ENCODE data around the gene PPP1R12A.

The PPP1R12A gene

DNA sequence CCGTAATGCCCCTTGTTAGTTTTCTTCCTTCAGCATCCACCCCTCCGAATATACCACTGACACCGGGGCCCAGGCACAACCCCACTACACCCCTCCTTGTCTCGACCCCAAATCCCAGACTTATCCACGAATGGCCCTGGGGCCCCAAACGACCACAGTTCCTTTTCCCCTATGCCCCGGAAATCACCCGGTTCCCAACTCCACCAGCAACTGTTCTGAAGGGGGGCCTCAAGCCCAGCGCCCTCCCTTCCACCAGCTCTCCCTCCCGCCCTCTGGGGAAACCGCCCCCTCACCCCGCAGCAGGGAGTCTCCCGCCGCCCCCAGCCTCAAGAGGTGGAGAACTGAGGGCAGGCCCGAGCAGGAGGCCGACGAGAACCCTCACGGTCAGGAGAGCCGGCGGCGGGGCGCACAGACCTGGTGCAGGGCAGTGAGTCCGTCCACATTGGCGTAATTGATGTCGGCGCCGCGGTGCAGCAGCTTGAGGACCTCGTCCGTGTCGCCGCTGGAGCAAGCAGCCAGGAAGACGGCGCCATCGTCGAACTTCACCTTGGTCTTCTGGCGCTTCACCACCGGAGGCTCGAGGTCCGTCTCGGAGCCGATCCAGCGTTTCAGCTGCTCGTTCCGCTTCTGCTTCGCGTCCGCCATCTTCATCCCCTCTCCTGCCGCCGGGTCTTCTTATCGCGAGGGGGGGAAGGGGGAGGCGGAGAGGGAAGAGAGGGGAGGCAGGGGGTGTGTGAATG, 446 bp downstream of the PPP1R12A start:
- DNase-seq: peak; percentile 41

DNA sequence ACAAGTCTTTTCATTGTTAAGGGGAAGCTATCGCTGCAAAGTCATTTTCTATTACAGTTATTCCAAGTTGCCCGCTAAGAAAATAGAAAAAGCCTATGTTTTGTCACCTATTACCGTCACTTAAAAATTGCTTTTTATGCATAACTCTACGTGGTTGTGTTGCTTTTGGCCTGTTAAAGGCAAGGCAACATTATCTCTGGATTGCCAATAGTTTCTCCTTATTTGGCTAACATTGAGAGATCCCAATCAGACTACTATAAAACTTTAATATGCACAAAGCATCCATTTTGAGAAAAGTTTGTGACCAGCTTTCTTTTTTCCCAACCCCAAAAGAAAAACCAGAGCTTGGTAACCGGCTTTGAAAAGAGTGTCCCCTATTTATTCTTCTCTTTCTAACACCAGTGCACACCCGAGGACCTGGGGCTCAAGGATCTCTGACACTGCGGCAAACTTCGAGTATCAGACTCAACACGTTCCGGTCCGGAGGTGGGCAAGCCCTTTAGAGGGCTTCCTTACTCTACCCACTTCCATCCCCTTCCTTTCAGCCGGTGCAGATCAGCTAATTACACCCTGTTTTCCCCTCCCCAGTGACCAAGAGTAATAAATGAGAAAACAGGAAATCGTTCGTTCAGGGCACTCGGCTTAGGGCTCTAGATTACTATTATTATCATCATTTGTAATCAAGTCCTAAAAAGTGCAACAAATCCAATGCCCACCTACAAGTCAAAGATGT, 1.2 kb downstream of the PPP1R12A start:
- DNase-seq: no peak

DNA sequence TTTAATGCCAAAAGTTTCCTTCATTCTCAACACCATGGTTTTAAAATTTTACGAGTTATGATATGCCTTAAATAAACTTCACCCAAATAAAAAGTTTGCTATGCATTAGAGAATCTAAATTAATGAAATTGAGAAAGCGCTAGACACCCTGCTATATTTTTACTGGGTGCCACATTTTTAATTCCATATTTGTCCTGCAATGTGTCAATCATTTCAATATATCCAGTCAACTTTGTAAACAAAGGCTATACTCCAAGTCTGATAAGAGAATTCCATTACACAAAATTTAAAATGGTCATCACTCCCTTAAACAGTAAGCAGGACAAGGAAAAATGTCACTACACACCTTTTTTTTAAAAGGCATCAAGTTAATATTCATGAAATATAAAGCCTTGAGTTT, 1.9 kb downstream of the PPP1R12A start:
- no peak for DNase-seq

DNA sequence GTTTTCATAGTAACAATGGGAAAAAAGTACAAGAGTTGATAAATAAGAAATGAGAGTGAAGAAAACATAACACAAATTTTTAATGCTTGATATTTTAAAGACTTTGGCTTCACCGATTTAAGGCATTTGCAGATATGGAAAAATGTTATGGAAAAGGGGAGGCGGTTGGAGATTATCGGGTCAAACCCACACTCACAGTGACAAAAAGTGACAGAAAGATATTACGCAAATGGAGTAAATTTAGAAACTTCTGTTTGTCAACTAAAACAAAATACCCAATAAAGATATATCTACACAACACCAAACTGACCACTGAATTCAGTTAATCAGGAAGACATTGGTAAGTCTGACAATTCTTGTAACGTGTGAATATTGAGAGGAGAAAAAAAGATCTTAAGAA, 2.5 kb downstream of the PPP1R12A start:
- no peak for DNase-seq

DNA sequence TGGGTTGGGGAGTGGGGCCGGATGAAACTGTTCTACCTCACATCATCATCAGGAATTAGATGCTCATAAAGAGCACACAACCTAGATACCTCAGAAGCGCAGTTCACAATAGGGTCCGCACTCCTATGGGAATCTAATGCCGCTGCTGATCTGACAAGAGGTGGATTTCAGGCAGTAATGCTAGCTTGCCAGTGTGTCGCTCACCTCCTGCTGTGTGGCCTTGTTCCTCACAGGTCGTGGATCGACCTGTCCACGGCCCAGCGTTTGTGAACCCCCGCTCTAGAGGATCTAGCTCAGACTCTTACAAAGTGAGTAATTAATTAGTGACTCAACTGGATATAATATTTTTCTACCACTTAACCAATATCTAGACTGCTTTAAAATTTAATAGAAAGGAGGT, 5.8 kb downstream of the PPP1R12A start:
- DNase-seq: no peak

DNA sequence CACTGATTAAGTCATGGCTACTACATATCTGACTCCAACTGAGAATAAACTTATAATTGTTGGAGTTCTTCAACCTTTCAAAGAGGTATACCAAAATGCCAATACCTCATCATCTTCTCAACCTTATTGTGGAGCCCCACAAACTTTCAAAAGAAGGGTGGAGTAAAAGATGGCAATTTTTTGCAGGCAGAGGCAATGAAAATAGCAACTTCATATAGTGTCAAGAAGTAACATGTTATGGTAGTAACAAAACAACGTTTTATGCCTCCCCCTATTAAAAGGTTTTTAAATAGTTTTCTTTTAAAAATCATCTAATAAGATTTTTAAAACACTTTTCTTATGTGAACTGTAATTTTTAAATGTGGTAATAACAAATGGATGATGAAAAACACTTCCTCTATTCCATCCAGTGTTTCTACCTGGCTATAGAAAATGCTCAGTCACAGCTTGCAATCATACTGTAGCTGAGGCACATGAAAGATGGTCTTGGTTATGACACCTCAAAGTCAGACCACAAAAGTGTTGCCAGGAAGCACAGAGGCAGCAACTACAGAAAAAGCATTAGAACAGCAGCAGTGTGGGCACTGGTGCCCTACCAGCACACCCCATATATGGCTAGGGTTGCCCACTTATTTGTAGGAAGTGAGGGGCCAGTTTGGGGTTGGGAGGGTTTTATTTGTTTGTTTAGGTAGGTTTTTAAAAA, 7.0 kb downstream of the PPP1R12A start:
- DNase-seq: no peak

DNA sequence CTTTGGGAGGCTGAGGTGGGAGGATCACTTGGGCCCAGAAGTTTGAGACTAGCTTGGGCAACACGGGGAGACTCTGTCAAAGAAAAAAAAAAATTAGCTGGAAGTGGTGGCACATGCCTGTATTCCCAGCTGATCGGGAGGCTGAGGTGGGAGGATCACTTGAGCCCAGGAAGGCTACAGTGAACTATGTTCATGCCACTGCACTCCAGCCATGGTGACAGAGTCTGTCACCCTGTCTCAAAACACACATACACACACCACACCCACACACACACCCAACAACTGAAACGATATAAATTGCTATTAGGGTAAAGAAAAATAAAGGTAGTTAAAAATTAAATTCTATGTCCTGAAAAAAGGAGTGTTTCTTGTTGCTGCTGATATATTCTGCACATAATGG, 7.9 kb downstream of the PPP1R12A start:
- no peak for DNase-seq

DNA sequence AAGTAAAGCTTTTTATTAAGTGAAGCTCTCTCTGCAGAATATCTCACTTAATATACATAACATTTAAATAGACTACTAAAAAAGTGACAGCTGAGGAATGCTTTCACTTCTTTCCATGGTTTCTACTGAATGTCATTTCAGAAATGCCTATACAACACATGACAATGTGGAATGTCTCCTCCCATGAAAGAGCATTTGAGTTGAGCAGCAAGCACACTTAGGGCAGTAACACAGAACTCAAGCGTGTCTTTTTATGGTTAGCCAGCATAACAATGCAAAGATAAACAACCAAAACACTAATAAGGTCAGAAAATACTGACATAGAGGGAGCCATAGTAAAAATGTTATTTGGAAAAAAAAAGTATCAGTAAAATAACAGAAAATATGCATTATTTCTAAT, 9.4 kb downstream of the PPP1R12A start:
- DNase-seq: no peak

DNA sequence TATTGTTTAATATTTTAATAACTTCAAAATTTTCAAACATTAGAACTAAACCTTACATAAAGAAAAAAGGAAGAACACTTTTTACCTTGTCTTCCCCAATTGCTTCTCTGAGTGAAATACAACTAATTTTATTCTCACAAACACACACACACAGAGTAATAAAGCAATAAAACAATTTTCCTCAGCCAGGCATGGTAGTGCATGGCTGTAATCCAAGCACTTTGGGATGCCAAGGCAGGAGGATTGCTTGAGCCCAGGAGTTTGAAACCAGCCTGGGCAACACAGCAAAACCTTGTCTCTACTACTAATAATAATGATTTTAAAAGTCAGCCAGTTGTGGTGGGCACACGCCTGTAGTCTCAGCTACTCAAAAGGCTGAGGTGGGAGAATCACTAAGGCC, 13.1 kb downstream of the PPP1R12A start:
- DNase-seq: no peak

DNA sequence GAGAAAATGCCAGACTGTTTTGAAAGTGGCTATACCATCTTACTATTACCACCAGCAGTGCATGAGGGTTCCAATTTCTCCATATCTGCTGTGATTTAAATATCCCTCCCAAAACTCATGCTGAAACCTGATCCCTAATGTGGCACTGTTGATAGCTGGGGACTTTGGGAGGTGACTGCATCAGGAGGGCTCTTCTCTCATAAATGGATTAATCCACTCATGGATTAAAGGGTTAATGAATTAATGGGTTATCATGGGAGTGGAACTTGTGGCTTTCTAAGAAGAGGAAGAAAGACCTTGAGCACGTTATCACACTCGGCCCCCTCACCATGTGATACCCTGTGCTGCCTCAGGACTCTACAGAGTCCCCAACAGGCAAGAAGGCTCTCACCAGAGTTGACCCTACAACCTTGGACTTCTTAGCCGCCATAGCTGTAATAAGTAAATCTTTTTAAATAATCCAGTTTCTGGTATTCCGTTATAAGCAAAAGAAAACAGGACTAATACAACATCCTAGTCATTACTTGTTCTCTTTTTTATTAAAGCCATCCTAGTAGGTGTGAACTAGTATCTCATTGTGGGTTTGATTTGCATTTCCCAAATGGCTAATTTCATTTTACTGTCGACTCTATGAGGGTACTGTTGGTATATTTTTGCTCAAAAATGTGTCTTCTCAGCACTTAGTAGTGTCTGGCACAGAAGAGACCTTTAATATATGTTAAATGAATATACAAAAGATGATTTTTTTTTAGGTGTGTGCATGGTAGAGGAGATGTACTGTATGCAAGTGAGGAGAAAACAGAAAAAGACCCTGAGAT, 14.3 kb downstream of the PPP1R12A start:
- no peak for DNase-seq

DNA sequence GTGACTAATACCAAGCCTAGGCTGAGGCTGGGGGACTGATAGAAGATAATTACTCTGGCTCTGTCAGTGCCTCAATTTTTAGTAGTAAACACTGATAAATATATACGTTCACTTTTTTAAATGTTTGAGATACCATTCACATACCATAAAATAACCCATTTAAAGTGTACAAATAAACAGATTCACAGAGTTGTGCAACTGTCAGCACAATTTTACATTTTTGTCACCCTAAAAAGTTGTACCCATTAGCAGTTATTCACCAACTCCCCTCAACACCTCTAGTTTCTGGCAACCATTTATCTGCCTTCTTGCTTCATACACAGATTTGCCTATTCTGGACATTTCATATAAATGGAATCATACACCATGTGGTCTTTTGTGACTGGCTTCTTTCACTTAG, 15.1 kb downstream of the PPP1R12A start:
- DNase-seq: no peak

DNA sequence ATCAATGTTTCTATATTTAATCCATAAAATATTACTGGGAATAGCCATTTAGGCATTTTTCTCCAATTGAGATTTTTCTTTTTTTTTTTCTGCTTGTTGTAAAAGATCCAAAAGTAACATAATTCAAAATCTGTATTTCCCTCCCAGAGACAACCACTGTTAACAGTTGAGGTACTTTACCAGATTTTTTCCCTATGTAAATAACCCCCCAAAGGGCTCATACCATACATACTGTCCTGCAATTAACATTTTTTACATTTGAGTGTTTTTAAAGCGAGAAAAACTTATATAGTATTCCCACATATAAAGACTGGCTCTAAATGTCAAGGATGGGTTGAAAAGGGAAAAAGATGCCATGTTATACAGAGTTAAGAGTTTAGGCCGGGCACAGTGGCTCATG, 18.1 kb downstream of the PPP1R12A start:
- no peak for DNase-seq

DNA sequence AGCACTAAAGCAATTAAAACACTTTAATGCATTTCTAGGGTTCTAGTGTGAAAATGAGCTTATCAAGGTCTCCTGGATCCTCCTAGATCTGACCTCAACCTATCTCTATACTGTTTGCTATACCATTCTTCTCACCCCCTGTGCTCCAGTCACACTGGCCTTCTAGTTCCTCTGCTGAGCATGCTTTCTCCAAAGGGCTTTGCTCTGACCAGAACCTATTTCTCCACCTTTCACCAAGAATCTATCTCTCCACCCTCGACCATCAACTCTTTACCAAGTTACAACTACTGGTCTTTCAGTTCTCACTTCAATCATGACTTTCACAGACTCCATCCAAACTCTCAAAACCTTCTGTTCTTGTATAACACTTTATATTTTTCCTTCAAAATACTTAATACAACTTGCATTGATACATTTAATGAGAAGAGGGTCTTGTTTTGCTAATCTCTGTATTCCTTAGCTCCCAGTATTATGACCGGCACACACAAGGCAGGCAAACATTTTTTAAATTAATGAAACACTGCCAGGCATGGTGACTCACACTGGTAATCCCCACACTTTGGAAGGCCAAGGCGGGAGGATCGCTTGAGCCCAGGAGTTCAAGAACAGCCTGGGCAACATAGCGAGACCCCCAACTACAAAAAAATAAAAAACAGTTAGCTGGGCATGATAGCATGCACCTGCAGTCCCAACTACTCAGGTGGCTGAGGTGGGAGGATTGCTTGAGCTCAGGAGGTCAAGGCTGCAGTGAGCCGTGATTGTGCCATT, 22.8 kb downstream of the PPP1R12A start:
- no peak for DNase-seq

DNA sequence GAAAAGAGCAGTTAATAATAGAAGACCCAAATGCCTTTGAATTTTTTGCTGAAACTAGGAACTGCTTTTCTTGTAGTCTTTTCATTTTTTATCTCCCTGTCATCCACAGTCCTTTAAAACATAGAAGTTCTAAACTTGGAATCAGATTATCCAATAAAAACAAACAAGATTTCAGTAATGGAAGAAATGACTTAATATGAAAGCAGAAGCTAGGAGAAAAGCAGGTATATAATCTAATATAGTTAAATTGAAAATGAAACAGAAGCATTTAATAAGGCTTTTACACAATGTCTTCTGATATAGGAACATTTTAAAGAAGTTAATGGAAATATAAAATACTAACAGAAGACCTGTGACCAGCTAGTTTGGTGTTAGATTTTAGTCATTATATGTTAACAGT, 26.5 kb downstream of the PPP1R12A start:
- no peak for DNase-seq

DNA sequence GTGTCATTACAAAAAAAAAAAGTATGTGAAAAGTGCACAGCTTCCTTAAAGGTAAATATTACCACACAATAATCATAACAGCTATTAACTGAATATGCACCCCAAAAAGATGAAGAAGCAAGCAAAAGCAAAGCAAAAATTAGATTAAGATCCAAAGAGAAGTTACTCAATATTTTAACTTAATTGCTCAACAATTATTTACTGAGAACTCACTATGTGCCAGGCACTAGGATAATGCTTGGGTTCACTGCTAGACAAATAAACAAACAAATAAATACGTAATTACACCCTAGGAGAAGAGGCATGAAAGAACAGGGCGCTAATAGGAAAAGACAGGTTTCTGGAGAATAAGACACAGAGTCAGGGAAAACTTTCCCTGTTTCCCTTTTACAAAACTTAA, 33.4 kb downstream of the PPP1R12A start:
- DNase-seq: no peak

DNA sequence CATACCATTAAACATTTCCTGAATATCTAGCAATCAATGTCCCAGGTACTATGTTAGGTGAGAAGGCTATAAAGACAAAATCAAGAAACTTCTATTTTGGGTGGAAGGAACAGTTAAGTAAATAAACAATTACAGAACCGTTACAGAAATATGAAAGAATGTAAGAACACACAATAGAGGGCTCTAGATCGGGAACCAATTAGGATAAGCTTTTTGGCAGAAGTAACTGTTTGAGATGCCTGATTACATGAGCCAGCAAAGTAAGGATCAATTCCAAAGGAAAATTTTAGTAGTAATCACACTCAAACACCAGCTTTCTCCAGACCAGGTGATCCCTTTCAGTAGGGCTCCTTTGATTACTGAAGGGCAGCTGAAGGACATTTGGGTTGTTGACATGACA, 33.9 kb downstream of the PPP1R12A start:
- no peak for DNase-seq

DNA sequence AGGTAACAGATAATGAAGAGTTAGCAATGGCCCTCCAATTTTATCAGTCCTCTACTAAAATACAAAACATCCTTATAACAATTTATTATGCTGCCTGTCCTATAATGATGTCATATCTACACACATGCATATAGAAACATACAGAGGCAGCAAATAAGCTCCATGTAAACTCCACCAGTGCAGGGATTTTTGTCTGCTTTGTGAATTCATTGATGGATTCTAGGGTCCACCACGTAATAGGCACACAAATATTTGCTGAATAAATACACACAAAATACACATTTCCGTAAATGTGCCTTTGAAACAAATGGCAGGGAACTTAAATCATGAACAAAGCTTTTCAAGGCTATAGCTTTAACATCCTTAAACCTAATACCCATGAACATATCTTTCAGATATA, 34.7 kb downstream of the PPP1R12A start:
- no peak for DNase-seq

DNA sequence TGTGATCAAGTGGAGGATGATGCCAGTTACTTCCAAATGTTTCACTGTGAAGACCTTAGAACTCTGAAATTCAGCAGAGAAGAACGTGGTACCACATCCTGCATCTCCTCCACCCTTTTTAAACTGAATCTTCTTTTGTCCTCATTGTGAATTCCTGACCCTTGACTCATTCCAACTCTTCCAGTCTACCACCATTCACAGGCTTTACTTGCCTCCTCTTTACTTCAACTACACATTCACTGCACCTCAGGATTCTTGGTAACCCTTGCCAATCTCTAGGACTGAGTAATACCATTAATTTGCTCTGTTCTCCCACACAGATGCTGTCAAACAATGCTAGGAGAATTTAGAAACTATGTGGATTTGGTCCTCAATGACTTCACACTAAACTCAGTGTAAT, 37.3 kb downstream of the PPP1R12A start:
- no peak for DNase-seq

DNA sequence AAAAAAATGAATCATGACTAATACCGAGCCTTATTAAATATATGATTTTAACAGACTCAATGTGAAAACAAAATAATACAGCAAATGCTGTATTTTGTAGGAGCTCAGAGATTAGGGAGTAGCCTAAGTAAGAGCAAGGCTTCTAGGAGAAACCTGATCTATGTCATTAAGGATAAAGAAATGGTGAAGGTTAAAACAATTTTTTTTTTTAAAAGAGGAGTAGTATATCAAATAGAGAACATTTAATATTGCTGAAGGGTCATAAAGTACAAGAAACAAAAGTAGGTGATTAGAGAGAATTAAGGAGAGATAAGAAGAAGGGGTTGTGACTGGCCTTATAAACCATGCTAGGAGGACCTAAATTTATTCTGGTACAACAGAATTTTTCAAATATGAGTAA, 39.1 kb downstream of the PPP1R12A start:
- no peak for DNase-seq

DNA sequence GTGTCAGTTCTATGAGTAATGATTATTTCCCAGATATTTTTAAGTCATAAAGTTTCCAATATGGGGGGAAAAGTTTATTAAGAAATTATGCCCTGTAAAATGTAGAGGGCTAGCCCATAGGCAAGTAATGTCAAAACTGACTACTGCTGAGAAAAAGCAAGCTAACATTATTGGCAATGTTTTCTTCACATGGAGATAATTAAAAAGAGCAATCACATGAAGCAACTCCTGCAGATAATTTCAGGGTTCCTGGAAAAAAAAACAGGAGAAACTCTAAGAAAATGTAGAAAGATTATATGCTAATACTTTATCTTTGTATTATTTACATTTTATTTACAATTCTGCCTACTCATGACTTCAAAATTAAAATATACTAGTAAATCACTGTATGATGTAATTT, 39.8 kb downstream of the PPP1R12A start:
- DNase-seq: no peak

DNA sequence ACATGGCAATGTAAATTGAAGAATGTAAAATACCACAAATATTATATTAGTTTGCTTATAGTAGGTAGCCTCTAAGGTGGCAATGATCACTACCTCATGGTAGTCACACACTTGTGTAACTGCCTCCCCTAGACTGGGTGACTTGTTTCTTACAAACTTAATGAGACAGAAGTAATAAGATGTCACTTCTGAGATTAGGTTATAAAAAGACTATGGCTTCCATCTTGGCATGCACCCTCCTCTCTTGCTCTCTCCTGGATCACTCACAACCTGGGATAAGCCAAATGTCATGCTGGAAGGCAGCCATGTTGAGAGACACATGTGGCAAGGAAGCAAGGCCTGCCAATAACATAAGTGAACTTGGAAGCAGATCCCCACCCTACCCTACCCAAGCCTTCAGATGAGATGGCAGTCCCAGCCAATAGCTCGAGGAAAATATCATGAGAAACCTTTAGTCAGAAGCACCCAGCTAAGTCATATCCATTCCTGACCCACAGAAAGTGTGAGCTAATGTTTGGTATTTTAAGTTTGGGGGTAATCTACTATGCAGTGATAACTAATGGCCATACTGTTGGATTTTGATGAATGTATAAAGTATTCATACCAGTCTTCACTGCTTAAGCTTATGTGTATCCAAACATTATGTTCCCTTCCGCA, 43.3 kb downstream of the PPP1R12A start:
- no peak for DNase-seq

DNA sequence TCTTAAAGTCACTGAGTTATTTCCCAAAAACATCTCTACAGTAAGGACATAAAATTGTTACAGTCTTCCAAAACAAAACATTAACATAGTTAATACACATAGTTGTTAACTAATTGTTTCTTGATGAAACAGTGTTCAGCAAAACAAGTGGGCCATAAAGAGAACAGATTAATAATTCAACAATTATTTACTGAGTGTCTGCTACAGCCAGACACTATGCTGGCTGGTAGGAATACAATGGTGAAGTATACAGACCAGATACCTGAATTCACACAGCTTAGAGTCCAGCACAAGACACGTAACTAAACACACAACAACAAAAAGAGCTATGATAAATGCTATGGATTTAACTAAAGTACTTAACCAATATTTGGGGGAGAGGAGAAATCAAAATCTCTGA, 47.0 kb downstream of the PPP1R12A start:
- DNase-seq: no peak

All from NCI-H1092 treated with DMSO at 0.1 percent for 48 hours (cell line).